G401.6 (cell line): Measurements from ENCODE around the gene EPS15.

Source experiments
- FAIRE-seq: peaks from 2 replicates; lab custom pipeline; 2012; peaks lifted over from hg19 to GRCh38; lab: Jason Lieb, UNC

Gene EPS15

DNA sequence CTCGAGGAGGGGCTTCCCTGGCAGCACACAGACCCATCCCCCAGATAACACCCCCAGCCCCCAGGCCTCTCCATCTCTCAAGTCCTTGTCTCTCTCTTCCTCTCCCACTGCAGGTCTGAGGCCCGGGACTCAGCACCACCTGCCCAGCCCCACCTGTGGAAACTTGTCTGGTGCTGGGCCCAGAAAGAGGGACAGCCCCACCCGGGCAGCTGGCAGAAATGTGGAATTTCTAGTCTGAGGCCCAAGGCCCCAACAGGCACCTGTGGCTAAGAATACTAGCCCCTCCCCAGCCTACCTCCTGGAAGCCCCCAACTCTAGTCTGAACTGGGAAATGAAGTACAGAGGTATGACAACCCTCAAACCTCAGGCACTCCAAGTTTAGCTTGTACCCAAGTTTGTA, 204.1 kb downstream of the EPS15 start:
- FAIRE-seq = no peak

DNA sequence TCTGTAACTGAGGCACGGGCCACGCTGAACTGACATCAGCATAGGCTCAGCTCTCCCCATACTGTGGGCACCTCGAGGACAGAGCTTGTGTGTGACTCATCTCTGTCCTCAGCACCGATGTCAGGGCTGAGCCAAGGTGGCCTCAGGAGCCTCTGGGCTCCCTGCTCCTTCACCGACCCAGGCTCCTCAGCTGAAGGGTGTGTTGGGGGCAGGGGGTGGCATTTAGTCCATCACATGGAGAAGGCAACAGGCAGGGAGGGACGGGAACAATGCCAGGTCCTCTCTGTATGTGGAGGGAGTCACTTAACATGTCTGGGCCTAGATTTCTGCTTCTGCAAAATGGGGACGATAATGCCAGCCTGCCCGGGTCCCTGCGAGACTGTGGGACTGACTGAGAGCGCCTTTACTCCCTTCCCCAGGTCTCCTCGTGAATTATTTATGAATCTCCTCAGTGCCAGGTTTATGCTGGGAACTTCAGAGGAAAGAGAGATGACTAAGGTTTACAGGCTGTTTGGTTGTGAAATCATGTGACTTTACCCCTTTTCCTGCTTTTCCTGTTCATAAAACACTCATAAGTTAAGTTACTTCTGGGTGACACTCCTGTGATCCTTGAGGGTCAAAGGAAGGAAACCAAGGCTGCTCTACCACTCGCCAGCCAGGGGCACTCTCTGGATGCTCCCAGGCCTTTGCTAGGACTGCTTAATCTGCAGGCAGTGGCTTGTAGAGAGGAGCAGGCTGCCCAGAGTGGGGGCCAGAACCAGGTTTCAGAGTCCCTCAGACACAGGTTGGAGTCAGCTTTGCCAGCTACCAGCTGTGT, 204.9 kb downstream of the EPS15 start:
- FAIRE-seq = no peak

DNA sequence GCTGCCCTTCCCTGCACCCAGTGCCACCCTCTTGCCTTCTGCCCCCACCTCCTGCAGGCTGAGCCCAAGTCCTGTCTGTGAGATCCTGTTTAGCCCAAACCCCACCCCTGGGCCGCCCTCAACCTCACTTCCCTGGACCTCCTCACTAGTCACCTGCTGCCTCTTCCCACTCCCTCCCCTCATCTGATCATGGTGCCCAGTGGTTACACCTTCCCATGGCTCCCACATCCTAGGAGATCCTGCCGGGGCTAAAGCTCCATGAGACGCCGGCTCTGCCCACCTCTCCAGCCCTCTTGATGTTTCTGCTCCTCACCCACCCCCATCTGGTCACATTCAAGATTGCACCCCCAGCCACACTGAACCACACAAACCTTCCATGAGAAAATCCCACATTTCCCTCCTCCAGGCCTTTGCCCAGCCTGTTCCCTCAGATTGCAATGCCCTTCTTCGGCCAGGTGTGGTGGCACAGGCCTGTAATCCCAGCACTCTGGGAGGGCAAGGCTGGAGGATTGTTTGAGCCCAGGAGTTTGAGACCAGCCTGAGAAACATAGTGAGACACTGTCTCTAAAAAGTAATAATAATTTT, 205.7 kb downstream of the EPS15 start:
- no peak for FAIRE-seq

DNA sequence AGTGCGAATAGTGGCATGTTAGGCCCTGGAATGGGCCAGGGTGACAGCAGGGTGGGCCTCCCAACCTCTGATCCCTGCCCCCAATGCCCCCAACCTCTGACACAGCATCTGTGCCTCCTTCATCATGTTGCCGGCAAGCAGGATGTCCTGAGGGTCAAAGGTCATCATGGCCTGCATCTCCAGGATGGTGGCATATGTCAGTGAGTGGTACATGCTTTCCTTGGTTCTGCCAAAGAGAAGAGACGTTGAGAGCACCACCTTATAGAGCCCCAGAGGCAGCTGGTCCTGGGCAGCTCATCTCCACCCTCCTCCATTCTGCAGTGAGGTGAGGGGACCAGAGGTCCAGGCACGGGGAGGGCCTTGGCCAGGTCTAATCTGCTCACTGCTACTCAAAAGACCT, 206.3 kb downstream of the EPS15 start:
- no peak for FAIRE-seq

DNA sequence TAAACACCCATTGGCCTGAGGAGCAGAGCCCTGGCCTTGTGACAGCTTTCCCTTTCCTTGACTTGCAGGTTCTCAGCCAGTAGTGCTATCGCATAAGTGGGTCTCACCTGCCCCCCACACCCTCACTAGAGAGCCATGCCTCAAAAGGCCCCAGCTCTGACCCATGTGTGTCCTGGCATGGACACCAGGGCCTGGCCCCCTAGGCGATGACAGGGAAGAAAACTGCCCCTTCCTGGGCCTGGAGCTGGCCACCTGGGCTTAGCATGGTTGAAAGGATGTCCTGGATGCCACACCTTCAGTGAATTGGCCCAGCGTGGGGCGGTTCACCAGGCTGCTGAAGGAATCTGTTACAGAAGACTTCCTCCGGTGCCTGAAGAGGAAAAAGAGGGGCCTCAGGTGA, 207.2 kb downstream of the EPS15 start:
- no peak for FAIRE-seq

DNA sequence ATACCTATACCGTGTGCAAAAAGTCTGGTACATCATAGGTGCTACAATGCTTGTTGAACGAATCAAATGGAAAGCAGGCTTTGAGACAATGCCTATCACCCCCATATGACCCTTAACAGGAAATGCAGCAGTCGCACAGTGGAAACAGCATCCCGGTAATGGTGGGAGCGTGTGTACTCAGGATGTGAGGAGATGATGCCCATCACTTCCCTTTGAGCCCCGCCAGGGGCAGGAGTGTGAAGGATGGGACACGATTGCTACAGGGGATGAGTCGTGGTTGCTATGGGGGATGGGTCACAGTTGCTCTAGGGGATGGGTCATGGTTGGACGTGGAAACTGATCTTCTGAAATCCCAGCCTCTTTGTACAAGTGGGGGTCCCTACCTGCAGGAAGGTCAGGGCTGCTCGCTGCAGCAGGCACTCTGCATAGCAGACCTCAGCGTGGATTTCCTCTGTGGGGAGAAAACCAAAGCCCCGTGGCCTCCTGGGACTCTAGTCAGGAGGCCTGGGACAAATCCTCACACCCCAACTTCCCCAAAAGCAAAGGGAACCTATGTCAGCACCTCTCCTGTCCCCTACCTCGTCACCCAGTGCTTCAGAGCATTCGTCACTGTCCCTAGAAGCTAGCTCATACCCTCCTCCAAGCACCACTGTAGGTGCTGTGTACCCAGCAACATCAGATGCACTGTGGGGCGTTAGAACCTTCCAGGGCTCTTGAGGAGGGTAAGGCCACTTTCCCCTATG, 208.0 kb downstream of the EPS15 start:
- no peak for FAIRE-seq

DNA sequence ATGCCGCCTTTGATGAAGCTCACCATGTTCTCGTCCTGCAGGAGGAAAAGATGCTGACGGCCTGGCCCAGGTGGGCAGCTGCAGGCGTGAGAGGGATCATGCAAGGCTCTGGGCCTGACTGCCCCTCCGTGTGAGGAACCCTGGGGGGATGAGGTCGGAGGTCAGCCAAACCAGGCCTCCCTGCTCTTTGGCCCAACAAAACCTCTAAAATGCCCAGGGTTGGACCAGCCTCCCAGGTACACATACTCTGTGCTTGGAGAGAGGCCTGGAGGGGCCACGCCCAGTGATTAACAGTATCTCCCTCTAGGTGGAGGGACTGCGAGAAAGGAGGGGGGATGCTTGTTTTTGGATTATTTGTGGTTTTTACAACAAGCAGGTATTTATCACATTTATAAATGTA, 209.8 kb downstream of the EPS15 start:
- no peak for FAIRE-seq

DNA sequence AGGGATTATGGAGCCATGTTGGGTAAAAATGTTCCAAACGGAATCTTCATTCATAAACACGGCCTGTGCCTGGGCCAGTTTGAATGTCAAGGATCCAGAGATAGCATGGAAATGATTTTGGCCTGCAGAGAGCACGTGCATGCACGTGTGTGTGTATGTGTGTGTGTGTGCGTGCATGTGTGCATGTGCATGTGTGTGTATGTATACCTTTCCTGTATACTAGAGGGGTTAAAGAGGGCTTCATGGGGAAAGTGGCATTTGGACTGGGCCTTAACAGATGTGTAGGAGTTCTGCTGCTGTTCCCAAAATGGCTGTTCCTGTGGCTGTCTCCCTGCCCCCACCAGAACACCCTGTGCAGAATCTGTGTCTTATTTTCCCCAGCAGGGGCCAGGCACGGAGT, 210.4 kb downstream of the EPS15 start:
- no peak for FAIRE-seq

DNA sequence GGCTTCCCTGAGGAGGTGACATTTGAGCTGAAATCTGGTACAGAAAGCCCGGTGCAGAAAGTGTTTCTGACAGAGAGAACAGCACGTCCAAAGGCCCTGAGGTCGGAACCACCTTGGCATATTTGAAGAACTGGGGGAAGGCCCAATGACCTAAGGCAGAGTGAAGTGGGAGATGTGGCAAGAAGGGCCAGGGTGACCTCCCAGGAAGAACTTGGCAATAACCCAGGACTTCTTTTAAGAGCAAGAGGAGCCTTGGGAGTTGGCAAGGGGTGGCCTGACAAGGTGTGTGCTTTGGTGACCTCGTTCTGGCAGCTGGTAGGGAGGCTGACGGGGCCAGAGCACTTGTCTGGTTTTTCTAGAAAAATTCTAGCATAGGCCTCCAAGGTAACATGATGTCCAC, 212.1 kb downstream of the EPS15 start:
- FAIRE-seq = no peak

DNA sequence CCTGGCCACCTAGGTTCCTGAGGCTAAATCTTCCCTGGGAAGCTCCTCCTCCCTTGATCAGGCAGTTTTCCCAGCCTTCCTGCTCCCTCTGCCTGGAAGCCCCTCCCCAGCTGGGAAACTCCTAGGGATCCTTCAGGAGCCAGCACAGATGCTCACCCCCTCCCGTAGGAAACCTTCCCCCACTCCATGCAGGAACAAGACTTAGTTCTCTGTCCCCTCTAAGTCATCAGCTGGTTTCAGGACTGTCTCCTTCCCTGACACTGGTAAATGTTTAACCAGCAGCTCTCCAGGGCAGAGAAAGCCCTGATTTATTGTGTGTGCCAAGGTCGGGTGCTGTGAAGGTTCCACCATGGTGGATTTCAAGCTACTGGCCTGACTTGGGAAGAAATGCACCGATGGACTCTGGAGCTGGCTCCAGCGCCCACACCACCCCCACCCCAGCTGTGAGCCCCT, 213.7 kb downstream of the EPS15 start:
- no peak for FAIRE-seq

DNA sequence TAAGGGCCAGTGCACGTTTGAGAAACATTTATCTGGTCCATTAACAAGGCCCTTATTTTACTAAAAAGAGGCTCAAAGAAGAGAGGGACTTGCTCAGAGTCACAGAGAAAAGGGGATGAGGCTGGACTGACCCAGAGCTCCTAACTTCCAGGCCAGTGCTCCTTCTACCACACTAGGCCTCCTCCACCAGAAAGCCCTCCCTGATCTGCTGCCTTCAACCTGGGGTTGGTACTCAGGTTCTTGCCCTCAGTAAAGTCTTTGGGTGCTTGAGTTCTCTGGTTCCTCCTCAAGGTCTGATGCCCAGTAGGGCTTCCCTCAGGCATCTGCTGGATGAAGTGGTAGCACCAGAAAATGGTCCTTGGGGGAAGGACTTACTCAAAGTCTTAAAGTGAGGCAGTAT, 214.7 kb downstream of the EPS15 start:
- FAIRE-seq = no peak
